Measurements from ENCODE around the gene LPP. TPM values are rescaled to one million over a fixed set of nuclear protein-coding genes. Genes with fewer than 3 reads are reported as not detected.

LPP gene
- total RNA-seq, 2 donors from 2014 or later = 1,568 to 1,607 TPM

- Histone ChIP-seq H3K4me1 (ENCODE audit: control insufficient read depth in 1 of 2, low read depth in 2 of 2) (peaks cover 44 to 98% of the 10 kb centered on the region in 2 donors), H3K36me3 (no peaks in the 10 kb centered on the region), H3K27me3 (replicated peaks; ENCODE audit: insufficient read depth) (no peaks in the 10 kb centered on the region), H3K4me3 (no peak overlapping the region), H3K9me3 (no peaks in the 10 kb centered on the region), H3K27ac (peak overlapping the region; percentile 96 to 99)
- no peak for DNase-seq (ENCODE audit: low spot score)
- ATAC-seq (ENCODE audit: insufficient number of reproducible peaks, low FRiP score, low read depth) = no peak
- no peak for TF ChIP-seq CTCF (IDR thresholded peaks at IDR 0.05)
Observed at GRCh38 chr3:188272481-188273372, 118.8 kb downstream of the LPP start.

DNA sequence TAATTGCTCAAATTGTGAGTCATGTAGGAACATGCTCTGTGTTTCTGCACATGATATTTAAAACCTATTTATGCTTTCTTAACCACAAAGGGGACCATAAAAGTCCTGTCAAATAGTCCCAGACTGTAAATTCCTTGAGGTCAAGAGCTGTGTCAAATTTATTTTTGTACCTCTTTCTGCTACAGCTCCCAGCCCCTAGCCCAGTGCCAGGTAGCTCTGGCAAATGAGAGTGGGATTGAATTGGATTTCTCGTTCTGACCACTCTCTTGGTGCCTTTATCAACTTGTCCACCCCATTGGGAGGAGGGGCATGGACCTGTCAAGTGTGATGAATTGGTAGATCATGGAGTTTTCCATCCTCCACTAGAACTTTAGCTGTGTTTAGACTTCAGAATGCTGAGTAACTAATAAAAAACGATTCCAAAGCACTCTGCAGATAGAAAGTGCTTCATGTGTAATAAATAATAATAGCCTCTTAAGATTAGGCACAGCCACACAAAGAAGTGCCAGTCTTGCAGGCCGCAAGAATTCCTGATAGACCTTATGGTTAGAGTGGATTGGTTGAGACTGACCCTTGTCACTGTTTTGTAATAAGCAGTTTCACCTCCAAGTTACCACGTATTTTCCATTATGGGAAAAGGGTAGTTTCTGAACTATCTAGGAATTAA, 120.4 kb downstream of the LPP start:
- Histone ChIP-seq H3K36me3 (no peaks in the 10 kb centered on the region), H3K27ac (peak overlapping the region; percentile 96 to 99), H3K4me1 (ENCODE audit: control insufficient read depth in 1 of 2, low read depth in 2 of 2) (peaks cover 43 to 98% of the 10 kb centered on the region in 2 donors), H3K4me3 (no peak overlapping the region), H3K9me3 (no peaks in the 10 kb centered on the region), H3K27me3 (replicated peaks; ENCODE audit: insufficient read depth) (no peaks in the 10 kb centered on the region)
- DNase-seq (ENCODE audit: low spot score) (no peak), ATAC-seq (ENCODE audit: insufficient number of reproducible peaks, low FRiP score, low read depth) (no peak)
- no peak for TF ChIP-seq CTCF (IDR thresholded peaks at IDR 0.05)

- TF ChIP-seq CTCF (IDR thresholded peaks at IDR 0.05) = no peak
- Histone ChIP-seq H3K4me1 (ENCODE audit: control insufficient read depth in 1 of 2, low read depth in 2 of 2) (peaks cover 36 to 98% of the 10 kb centered on the region in 2 donors), H3K27me3 (replicated peaks; ENCODE audit: insufficient read depth) (no peaks in the 10 kb centered on the region), H3K27ac (peak overlapping the region; percentile 96 to 99), H3K9me3 (no peaks in the 10 kb centered on the region), H3K36me3 (no peaks in the 10 kb centered on the region), H3K4me3 (no peak overlapping the region)
- ATAC-seq (ENCODE audit: insufficient number of reproducible peaks, low FRiP score, low read depth) = no peak
- no peak for DNase-seq (ENCODE audit: low spot score)
Observed at GRCh38 chr3:188276375-188276774, 122.4 kb downstream of the LPP start.

DNA sequence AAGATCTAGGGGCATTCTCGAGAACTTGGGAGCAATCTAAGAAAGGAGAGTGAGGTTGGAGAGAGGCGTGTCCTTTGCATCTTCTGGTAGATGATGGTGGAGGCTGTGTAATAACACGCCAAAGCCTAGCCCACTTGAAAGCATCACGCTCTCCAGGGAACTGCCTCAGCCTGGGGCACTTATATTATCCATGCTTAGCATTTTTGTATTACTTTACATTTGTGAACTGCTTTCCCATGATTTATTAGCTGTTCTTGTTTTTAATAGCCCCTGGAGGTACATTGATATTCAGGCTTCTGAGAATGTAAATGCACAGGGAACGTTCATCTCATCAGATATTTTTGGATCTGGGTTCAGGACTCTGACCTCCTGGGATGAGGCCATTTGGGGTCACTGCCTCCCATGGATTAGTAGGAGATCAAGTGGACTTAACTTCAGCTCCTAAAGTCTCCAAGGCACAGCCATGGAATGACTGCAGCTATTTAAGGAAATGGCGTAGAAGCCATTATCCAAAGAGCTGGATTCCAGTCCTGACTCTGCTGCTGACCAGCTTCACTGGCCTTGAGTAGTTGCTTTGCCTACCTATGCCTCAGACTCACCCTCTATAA, 124.9 kb downstream of the LPP start:
- no peak overlapping the region for H3K4me3 ChIP-seq
- H3K27me3 ChIP-seq (replicated peaks; ENCODE audit: insufficient read depth) = no peaks in the 10 kb centered on the region
- H3K27ac ChIP-seq = peak overlapping the region; percentile 31 to 60
- ATAC-seq (ENCODE audit: insufficient number of reproducible peaks, low FRiP score, low read depth) (no peak), DNase-seq (ENCODE audit: low spot score) (no peak)
- no peaks in the 10 kb centered on the region for H3K36me3 ChIP-seq
- no peak for TF ChIP-seq CTCF (IDR thresholded peaks at IDR 0.05)
- no peaks in the 10 kb centered on the region for H3K9me3 ChIP-seq
- H3K4me1 ChIP-seq (ENCODE audit: control insufficient read depth in 1 of 2, low read depth in 2 of 2) = peaks cover 37 to 98% of the 10 kb centered on the region in 2 donors
